Bronchial epithelial cell (primary cell): ENCODE results near the gene RNF166. TPM values are rescaled to one million over a fixed set of nuclear protein-coding genes. Genes with fewer than 3 reads are reported as not detected.
"Not testable (repeated sequence)": the region's sequence is repeated elsewhere in the genome, so short reads cannot be mapped to it uniquely, and the experiment has no call there.

Experiments
- DNase-seq: peaks from one replicate; pipeline ENCODE4 v3.0.0-alpha.2; 2010; ENCODE audit warnings: low read depth
- FAIRE-seq: peaks from 2 replicates; lab custom pipeline; 2011; peaks lifted over from hg19 to GRCh38; lab: Jason Lieb, UNC
- H3K27me3 ChIP-seq: 2 replicates; pipeline ENCODE4 v1.5.1; 2011; ENCODE audit warnings: low read length; ENCODE audit not compliant: control insufficient read depth, insufficient read depth
- H3K36me3 ChIP-seq: 2 replicates; pipeline ENCODE4 v1.5.1; 2011; ENCODE audit warnings: low read length; ENCODE audit not compliant: control insufficient read depth, insufficient read depth
- H3K4me3 ChIP-seq: 2 replicates; pipeline ENCODE4 v1.5.1; 2011; ENCODE audit warnings: mild to moderate bottlenecking, low read depth, low read length, control low read depth
- CTCF ChIP-seq: IDR thresholded peaks from 2 replicates; pipeline ENCODE4 v1.5.1; 2011; ENCODE audit warnings: mild to moderate bottlenecking, moderate library complexity, low read length, control low read depth, inconsistent platforms; ENCODE audit not compliant: insufficient read depth, severe bottlenecking
- total RNA-seq: library from RNA; depleted of rRNA; stranded (reverse); fragments of >200 nt; gene quantifications from 2 replicates; pipeline ENCODE4 v1.2.1, GENCODE V29; 2014

RNF166 gene
- total RNA-seq, 1 donor from 2014 or later = 9.7 TPM

GRCh38 chr16:88676502-88677242, 29.5 kb downstream of the RNF166 start:
- H3K4me3 ChIP-seq = no peak overlapping the region
- peaks cover 8% of the 10 kb centered on the region for H3K27me3 ChIP-seq
- no peak for DNase-seq
- no peak for FAIRE-seq
- no peak for TF ChIP-seq CTCF
- no peaks in the 10 kb centered on the region for H3K36me3 ChIP-seq

GRCh38 chr16:88673716-88674379, 32.4 kb downstream of the RNF166 start:
- no peak for DNase-seq
- no peak for TF ChIP-seq CTCF
- Histone ChIP-seq H3K36me3 (no peaks in the 10 kb centered on the region), H3K4me3 (no peak overlapping the region), H3K27me3 (peaks cover 5% of the 10 kb centered on the region)
- FAIRE-seq = no peak

- FAIRE-seq (no peak), DNase-seq (peak; percentile 12)
- no peaks in the 10 kb centered on the region for H3K36me3 ChIP-seq
- no peak overlapping the region for H3K4me3 ChIP-seq
- no peaks in the 10 kb centered on the region for H3K27me3 ChIP-seq
- peak; percentile 67 for TF ChIP-seq CTCF
These were observed 33.4 kb downstream of the RNF166 start for GRCh38 chr16:88672776-88673175.

GRCh38 chr16:88671806-88672205, 34.4 kb downstream of the RNF166 start:
- FAIRE-seq = no peak
- Histone ChIP-seq H3K36me3 (no peaks in the 10 kb centered on the region), H3K4me3 (no peak overlapping the region), H3K27me3 (no peaks in the 10 kb centered on the region)
- no peak for TF ChIP-seq CTCF
- DNase-seq = no peak

- FAIRE-seq (no peak), DNase-seq (no peak)
- H3K27me3 ChIP-seq = no peaks in the 10 kb centered on the region
- no peak for TF ChIP-seq CTCF
- no peaks in the 10 kb centered on the region for H3K36me3 ChIP-seq
- no peak overlapping the region for H3K4me3 ChIP-seq
These were observed 36.2 kb downstream of the RNF166 start for GRCh38 chr16:88669980-88670379.

- not testable (repeated sequence) for H3K4me3 ChIP-seq, H3K36me3 ChIP-seq, FAIRE-seq, H3K27me3 ChIP-seq, DNase-seq
These were observed 36.7 kb downstream of the RNF166 start for GRCh38 chr16:88669493-88669892.
